ENCODE data around the gene NTMT1. TPM values are rescaled to one million over a fixed set of nuclear protein-coding genes. Genes with fewer than 3 reads are reported as not detected.

The NTMT1 gene
- total and polyA plus RNA-seq, 4 donors: 14.3 to 54.7 (median 33.2) TPM

- 71 to 80% methylated on average over 11 of the region's 11 CpGs for WGBS, 2 donors
Observed at GRCh38 chr9:129667378-129667777, 41.4 kb downstream of the NTMT1 start.

GRCh38 chr9:129667850-129668249, 41.9 kb downstream of the NTMT1 start:
- Histone ChIP-seq H3K9me3 (ENCODE audit: control insufficient read depth in 4 of 4, insufficient read depth in 3 of 4, low read length in 3 of 4) (no peaks in the 10 kb centered on the region), H3K27ac (ENCODE audit: low read depth in 1 of 2, low read length in 1 of 2) (no peak overlapping the region)
- ATAC-seq (ENCODE audit: insufficient read depth, low FRiP score): no peak

More at GRCh38 chr9:129667378-129667777, 41.4 kb downstream of the NTMT1 start:
- H3K4me1 ChIP-seq (ENCODE audit: control insufficient read depth in 5 of 5, insufficient read depth in 5 of 5, low read length in 5 of 5): peaks cover 0 to 6% (median 0%) of the 10 kb centered on the region in 5 donors
- TF ChIP-seq CTCF (IDR thresholded peaks at IDR 0.05; ENCODE audit: control extremely low read depth, extremely low read depth): no peak
- no peak overlapping the region for H3K9ac ChIP-seq (ENCODE audit: insufficient read depth in 1 of 2, low read length in 2 of 2)
- no peak overlapping the region for H3K4me3 ChIP-seq
- DNase-seq (no peak), ATAC-seq (ENCODE audit: insufficient read depth, low FRiP score) (no peak)
- H3K9me3 ChIP-seq (ENCODE audit: control insufficient read depth in 4 of 4, insufficient read depth in 3 of 4, low read length in 3 of 4): no peaks in the 10 kb centered on the region
- peaks cover 5 to 31% (median 13%) of the 10 kb centered on the region in 3 donors for H3K27me3 ChIP-seq (ENCODE audit: control insufficient read depth in 3 of 3, insufficient read depth in 3 of 3, low read length in 2 of 3)
- H3K36me3 ChIP-seq (ENCODE audit: control insufficient read depth in 4 of 4, insufficient read depth in 4 of 4, low read length in 4 of 4): no peaks in the 10 kb centered on the region
- no peak overlapping the region for H3K27ac ChIP-seq (ENCODE audit: low read depth in 1 of 2, low read length in 1 of 2)

GRCh38 chr9:129669141-129669718, 43.3 kb downstream of the NTMT1 start:
- H3K27ac ChIP-seq (ENCODE audit: low read depth in 1 of 2, low read length in 1 of 2): no peak overlapping the region
- no peaks in the 10 kb centered on the region for H3K9me3 ChIP-seq (ENCODE audit: control insufficient read depth in 4 of 4, insufficient read depth in 3 of 4, low read length in 3 of 4)
- TF ChIP-seq CTCF (IDR thresholded peaks at IDR 0.05; ENCODE audit: control extremely low read depth, extremely low read depth): no peak
- H3K9ac ChIP-seq (ENCODE audit: insufficient read depth in 1 of 2, low read length in 2 of 2): no peak overlapping the region
- ATAC-seq (ENCODE audit: insufficient read depth, low FRiP score) (no peak), DNase-seq (no peak)
- 53 to 59% methylated on average over 17 of the region's 17 CpGs for WGBS, 2 donors
- H3K4me1 ChIP-seq (ENCODE audit: control insufficient read depth in 5 of 5, insufficient read depth in 5 of 5, low read length in 5 of 5): peaks cover 0 to 6% (median 0%) of the 10 kb centered on the region in 5 donors
- H3K27me3 ChIP-seq (ENCODE audit: control insufficient read depth in 3 of 3, insufficient read depth in 3 of 3, low read length in 2 of 3): peaks cover 5 to 27% (median 13%) of the 10 kb centered on the region in 3 donors
- no peak overlapping the region for H3K4me3 ChIP-seq
- no peaks in the 10 kb centered on the region for H3K36me3 ChIP-seq (ENCODE audit: control insufficient read depth in 4 of 4, insufficient read depth in 4 of 4, low read length in 4 of 4)

More at GRCh38 chr9:129667850-129668249, 41.9 kb downstream of the NTMT1 start:
- Histone ChIP-seq H3K27me3 (ENCODE audit: control insufficient read depth in 3 of 3, insufficient read depth in 3 of 3, low read length in 2 of 3) (peaks cover 5 to 31% (median 13%) of the 10 kb centered on the region in 3 donors), H3K4me3 (no peak overlapping the region), H3K4me1 (ENCODE audit: control insufficient read depth in 5 of 5, insufficient read depth in 5 of 5, low read length in 5 of 5) (peaks cover 0 to 6% (median 0%) of the 10 kb centered on the region in 5 donors), H3K9ac (ENCODE audit: insufficient read depth in 1 of 2, low read length in 2 of 2) (no peak overlapping the region), H3K36me3 (ENCODE audit: control insufficient read depth in 4 of 4, insufficient read depth in 4 of 4, low read length in 4 of 4) (no peaks in the 10 kb centered on the region)
- TF ChIP-seq CTCF (IDR thresholded peaks at IDR 0.05; ENCODE audit: control extremely low read depth, extremely low read depth): no peak
- 83 to 88% methylated on average over 9 of the region's 9 CpGs for WGBS, 2 donors
- DNase-seq: no peak
